Ammon's horn (tissue), 1 donor: ENCODE results near the gene COL27A1.
A peak's percentile ranks its signal among the peaks of the same experiment; 100 is the strongest.

Experiments
- DNase-seq: peaks from one replicate; pipeline ENCODE4 v3.0.0-alpha.2; 2016; ENCODE audit warnings: low spot score

COL27A1 gene

GRCh38 chr9:114228016-114228808 lies 72.9 kb downstream of the COL27A1 start:
- DNase-seq: no peak

GRCh38 chr9:114229295-114229694 lies 74.0 kb downstream of the COL27A1 start:
- peak; percentile 44 for DNase-seq

- no peak for DNase-seq
Observed at GRCh38 chr9:114230068-114230467, 74.7 kb downstream of the COL27A1 start.

GRCh38 chr9:114231273-114231672 lies 75.9 kb downstream of the COL27A1 start:
- no peak for DNase-seq

- DNase-seq: no peak
Observed at GRCh38 chr9:114231719-114232449, 76.5 kb downstream of the COL27A1 start.

- no peak for DNase-seq
Observed at GRCh38 chr9:114233491-114234185, 78.3 kb downstream of the COL27A1 start.

- no peak for DNase-seq
Observed at GRCh38 chr9:114235033-114235661, 79.8 kb downstream of the COL27A1 start.

- no peak for DNase-seq
Observed at GRCh38 chr9:114236391-114237138, 81.2 kb downstream of the COL27A1 start.

GRCh38 chr9:114237247-114237646 lies 81.9 kb downstream of the COL27A1 start:
- DNase-seq: no peak

GRCh38 chr9:114237781-114238180 lies 82.4 kb downstream of the COL27A1 start:
- DNase-seq: no peak

GRCh38 chr9:114238472-114238871 lies 83.1 kb downstream of the COL27A1 start:
- DNase-seq: no peak

GRCh38 chr9:114238891-114239875 lies 83.8 kb downstream of the COL27A1 start:
- DNase-seq: peak; percentile 68

- no peak for DNase-seq
Observed at GRCh38 chr9:114240216-114240615, 84.9 kb downstream of the COL27A1 start.

GRCh38 chr9:114240647-114241558 lies 85.6 kb downstream of the COL27A1 start:
- DNase-seq: no peak

- DNase-seq: no peak
Observed at GRCh38 chr9:114242837-114243236, 87.5 kb downstream of the COL27A1 start.

GRCh38 chr9:114243240-114243639 lies 87.9 kb downstream of the COL27A1 start:
- DNase-seq: no peak

GRCh38 chr9:114244570-114244969 lies 89.2 kb downstream of the COL27A1 start:
- no peak for DNase-seq

GRCh38 chr9:114246558-114246957 lies 91.2 kb downstream of the COL27A1 start:
- no peak for DNase-seq

- no peak for DNase-seq
Observed at GRCh38 chr9:114247077-114247476, 91.7 kb downstream of the COL27A1 start.
